Breast epithelium (tissue), 4 donors: ENCODE data around the gene SDC4. TPM values are rescaled to one million over a fixed set of nuclear protein-coding genes. Genes with fewer than 3 reads are reported as not detected.

Experiments used
- DNase-seq, 2 donors: peaks; one replicate each; pipeline ENCODE4 v3.0.0-alpha.2; 2019; ENCODE audit warnings: low spot score in 2 of 2
- H3K27ac ChIP-seq, 2 donors: fragments of 200-600 bp; sonication (generic) in 1 of 2; one replicate each; pipeline ENCODE4 v1.5.1; 2016 to 2019; ENCODE audit warnings: mild to moderate bottlenecking in 1 of 2
- H3K27me3 ChIP-seq, 2 donors: fragments of 200-600 bp; sonication (generic) in 1 of 2; one replicate each; pipeline versions ENCODE4 v1.5.1 to v1.6.0; 2017 to 2019; ENCODE audit warnings: control low read depth in 1 of 2, mild to moderate bottlenecking in 1 of 2
- H3K36me3 ChIP-seq: fragments of 200-600 bp; one replicate; pipeline ENCODE4 v1.5.1; 2019
- H3K4me1 ChIP-seq, 2 donors: fragments of 200-600 bp; sonication (generic); one replicate each; pipeline ENCODE4 v1.5.1; 2016 to 2019; ENCODE audit warnings: control low read depth in 1 of 2
- H3K4me3 ChIP-seq, 3 donors: fragments of 200-600 bp; sonication (generic); 1 replicate in 2 of 3; 2 replicates in 1 of 3; pipeline ENCODE4 v1.5.1; 2016 to 2019; ENCODE audit warnings: mild to moderate bottlenecking in 3 of 3, moderate library complexity in 2 of 3
- H3K9me3 ChIP-seq, 2 donors: fragments of 200-600 bp; sonication (generic) in 1 of 2; one replicate each; pipeline ENCODE4 v1.5.1; 2016 to 2019; ENCODE audit warnings: control low read depth in 1 of 2
- POLR2A ChIP-seq: fragments of 450-650 bp; IDR thresholded peaks from one replicate; pipeline ENCODE4 v1.6.1; 2016; ENCODE audit warnings: antibody characterized with exemption, mild to moderate bottlenecking, moderate library complexity
- POLR2AphosphoS5 ChIP-seq, 3 donors: sonication (generic); formaldehyde crosslinking; IDR thresholded peaks; one replicate each; pipeline ENCODE4 v1.6.1; 2017; ENCODE audit warnings: antibody characterized with exemption in 3 of 3
- intact Hi-C: fragments of 100-400 bp; cut with DNase I; formaldehyde crosslinking; loops from one replicate; pipeline ENCODE4 v1.15.1; 2023; ENCODE audit warnings: low total_unique reads
- total RNA-seq, 3 donors: library from RNA; depleted of rRNA; stranded (reverse); fragments of >200 nt; gene quantifications; one replicate each; pipeline ENCODE4 v1.1.0, GENCODE V29; 2016
- TF ChIP-seq, protein P1 (sequence below), 3 donors: fragments of 450-650 bp; IDR thresholded peaks; one replicate each; pipeline ENCODE4 v1.5.1; 2016 to 2017; ENCODE audit warnings: antibody characterized with exemption in 3 of 3, mild to moderate bottlenecking in 3 of 3, moderate library complexity in 3 of 3

SDC4 gene, protein sequence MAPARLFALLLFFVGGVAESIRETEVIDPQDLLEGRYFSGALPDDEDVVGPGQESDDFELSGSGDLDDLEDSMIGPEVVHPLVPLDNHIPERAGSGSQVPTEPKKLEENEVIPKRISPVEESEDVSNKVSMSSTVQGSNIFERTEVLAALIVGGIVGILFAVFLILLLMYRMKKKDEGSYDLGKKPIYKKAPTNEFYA
- 100 to 1,000 TPM in 2 of 3 donors, 10 to 100 TPM in 1; 29.4 to 337 (median 121) TPM for total RNA-seq

DNA sequence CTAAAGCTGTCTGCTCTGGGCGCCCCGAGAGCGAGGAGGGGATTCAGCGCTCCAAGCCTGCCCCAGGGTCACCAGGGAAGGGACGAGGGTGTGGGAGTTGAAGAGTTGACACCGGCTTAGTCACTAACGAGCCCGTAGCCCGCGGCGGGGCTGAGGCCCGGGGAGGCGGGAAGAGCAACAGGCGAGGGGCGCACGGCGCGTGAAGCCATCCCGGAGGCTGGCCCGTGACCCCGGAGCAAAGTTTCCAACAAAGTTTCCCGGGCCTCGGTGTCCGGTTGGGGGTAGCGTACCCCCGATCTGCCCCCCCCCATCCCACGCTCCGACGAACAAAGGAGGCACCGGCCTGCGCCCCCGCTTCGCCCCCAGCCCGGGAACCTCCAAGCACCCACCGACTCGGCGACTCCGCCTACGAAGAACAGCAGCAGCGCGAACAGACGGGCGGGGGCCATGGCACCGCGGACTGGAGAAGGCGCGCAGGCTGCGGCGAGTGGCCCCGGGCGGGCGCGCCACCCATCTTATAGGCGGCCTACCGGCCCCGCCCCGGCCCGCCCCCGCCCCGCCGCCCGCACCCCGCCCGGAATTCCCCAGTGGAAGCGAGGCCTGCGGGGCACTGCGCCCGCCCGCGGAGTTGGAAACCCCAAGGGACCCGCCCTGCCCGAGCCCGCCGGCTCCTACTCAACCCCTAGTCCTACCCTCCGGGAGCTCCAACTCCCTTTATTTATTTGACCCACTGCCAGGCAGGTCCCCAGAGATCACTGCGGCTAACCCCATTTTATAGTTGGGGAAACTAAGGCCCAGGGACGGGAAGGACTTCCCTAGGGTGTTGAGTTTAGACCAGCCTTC, at the start of gene SDC4:
SDC4 (minus strand) TSS at position 489 of the 843 bp plus-strand sequence; CDS start at position 449, 40 bp downstream.
- peaks cover 3 to 13% of the 10 kb centered on the region in 2 donors for H3K4me1 ChIP-seq
- H3K4me3 ChIP-seq, result peak within 1 kb of the TSS; percentile 64 to 96 (median 82)
- DNase-seq, result peak; percentile 69 to 82
- H3K27me3 ChIP-seq, result no peaks in the 10 kb centered on the region
- TF ChIP-seq POLR2A (peak; percentile 95), POLR2AphosphoS5 (IDR thresholded peaks at IDR 0.05) (peak; percentile 98 to 99 (median 99))
- TF ChIP-seq, protein P1, sequence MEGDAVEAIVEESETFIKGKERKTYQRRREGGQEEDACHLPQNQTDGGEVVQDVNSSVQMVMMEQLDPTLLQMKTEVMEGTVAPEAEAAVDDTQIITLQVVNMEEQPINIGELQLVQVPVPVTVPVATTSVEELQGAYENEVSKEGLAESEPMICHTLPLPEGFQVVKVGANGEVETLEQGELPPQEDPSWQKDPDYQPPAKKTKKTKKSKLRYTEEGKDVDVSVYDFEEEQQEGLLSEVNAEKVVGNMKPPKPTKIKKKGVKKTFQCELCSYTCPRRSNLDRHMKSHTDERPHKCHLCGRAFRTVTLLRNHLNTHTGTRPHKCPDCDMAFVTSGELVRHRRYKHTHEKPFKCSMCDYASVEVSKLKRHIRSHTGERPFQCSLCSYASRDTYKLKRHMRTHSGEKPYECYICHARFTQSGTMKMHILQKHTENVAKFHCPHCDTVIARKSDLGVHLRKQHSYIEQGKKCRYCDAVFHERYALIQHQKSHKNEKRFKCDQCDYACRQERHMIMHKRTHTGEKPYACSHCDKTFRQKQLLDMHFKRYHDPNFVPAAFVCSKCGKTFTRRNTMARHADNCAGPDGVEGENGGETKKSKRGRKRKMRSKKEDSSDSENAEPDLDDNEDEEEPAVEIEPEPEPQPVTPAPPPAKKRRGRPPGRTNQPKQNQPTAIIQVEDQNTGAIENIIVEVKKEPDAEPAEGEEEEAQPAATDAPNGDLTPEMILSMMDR (IDR thresholded peaks at IDR 0.05), result no peak
- H3K36me3 ChIP-seq, result no peaks in the 10 kb centered on the region
- intact Hi-C loops, result loop anchor here (10.0 kb wide), 1 partner anchor 1337 kb away; the partner anchor contains the start of gene TP53RK
- no peaks in the 10 kb centered on the region for H3K9me3 ChIP-seq
- H3K27ac ChIP-seq, result peak within 1 kb of the TSS; percentile 97 to 99

DNA sequence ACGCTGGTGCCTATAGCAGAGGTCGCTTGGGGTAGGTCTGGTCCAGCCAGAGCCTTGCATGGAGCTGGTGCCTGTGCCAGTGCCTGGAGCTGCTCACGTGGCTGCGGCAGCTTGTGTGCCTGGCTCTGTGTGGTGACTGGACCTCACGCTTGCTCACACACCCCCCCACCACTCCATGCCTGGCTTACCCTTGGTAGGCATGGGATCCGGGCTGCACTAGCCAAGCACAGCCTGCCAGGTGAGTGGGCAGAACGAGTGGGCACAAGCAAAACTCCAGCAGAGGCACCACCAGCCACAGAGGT, 46.8 kb upstream of the SDC4 start:
- TF ChIP-seq, protein P1 (IDR thresholded peaks at IDR 0.05), result no peak
- TF ChIP-seq POLR2AphosphoS5 (IDR thresholded peaks at IDR 0.05), result no peak
- no peak for TF ChIP-seq POLR2A
- Histone ChIP-seq H3K9me3 (no peaks in the 10 kb centered on the region), H3K27ac (no peak overlapping the region), H3K4me3 (no peak overlapping the region), H3K4me1 (no peaks in the 10 kb centered on the region), H3K27me3 (no peaks in the 10 kb centered on the region), H3K36me3 (no peaks in the 10 kb centered on the region)
- no peak for DNase-seq
- intact Hi-C loops, result no loop called here

DNA sequence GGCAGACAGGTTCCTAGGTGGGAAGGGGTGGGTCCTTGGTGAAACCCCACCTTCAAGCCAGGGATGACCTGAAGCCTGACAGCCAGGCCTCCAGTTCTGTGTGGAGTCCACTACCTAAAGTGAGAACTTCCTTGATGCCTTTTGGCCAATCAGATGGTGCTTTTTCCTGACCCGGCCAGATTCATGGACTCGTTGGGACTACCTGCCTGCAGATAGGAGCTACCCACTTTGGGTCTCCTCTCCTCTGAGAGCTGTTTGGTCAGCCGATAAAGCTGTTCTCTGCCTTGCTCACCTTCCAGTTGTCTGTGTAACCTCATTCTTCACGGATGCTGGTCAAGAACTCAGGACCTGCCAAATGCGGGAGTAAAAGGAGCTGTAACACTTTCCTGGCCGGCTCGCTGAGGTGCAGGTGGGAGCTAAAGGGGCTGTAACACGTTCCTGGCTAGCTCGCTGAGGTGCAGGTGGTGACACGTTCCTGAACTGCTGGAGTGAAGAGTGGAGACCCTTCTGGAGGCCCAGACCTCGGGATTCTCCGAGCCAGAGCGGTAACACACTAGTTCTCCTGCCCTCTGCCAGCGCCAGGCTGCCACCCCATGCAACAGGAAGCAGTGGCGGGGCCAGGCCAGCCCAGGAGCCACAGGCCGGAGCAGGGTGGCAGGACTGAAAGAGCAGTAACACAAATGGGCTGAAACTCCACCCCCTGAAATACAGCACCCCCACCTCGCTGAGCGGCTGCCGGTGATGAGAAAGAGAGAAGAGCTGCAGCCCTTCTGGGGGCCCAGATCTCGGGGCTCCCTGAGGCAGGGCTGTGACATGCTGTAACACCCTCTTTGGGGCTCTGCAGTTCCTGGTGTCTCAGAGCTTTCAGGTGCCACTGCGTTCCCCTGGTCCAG, 46.2 kb upstream of the SDC4 start:
- DNase-seq, result no peak
- H3K4me1 ChIP-seq, result no peaks in the 10 kb centered on the region
- H3K27ac ChIP-seq, result no peak overlapping the region
- H3K36me3 ChIP-seq, result no peaks in the 10 kb centered on the region
- intact Hi-C loops, result no loop called here
- H3K4me3 ChIP-seq, result no peak overlapping the region
- no peak for TF ChIP-seq POLR2AphosphoS5 (IDR thresholded peaks at IDR 0.05)
- TF ChIP-seq, protein P1 (IDR thresholded peaks at IDR 0.05), result no peak
- TF ChIP-seq POLR2A, result no peak
- no peaks in the 10 kb centered on the region for H3K9me3 ChIP-seq
- no peaks in the 10 kb centered on the region for H3K27me3 ChIP-seq

DNA sequence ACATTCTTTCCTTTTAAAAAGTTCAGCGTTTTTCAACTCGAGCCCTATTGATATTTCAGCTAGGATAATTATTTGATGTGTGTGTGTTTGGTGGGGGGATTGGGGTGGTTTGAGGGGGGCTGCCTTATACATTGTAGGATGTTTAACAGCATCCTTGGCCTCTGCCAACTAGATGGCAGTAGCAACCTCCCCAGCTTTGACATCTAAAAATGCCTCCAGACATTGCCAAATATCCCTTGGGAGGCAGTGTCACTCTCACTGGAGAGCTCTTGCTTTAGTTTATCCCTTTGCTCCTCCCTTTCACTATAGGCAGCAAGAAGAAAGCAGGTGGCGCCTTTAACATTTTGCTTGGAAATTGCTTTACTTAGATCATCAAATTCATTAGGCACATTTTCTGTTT, 44.5 kb upstream of the SDC4 start:
- Histone ChIP-seq H3K9me3 (no peaks in the 10 kb centered on the region), H3K27ac (no peak overlapping the region), H3K4me1 (no peaks in the 10 kb centered on the region), H3K36me3 (no peaks in the 10 kb centered on the region), H3K27me3 (no peaks in the 10 kb centered on the region), H3K4me3 (no peak overlapping the region)
- DNase-seq, result no peak
- TF ChIP-seq, protein P1 (IDR thresholded peaks at IDR 0.05), result no peak
- no peak for TF ChIP-seq POLR2AphosphoS5 (IDR thresholded peaks at IDR 0.05)
- TF ChIP-seq POLR2A, result no peak
- intact Hi-C loops, result no loop called here
